Thymus (tissue), 11 donors: ENCODE results near the gene ABHD15. TPM values are rescaled to one million over a fixed set of nuclear protein-coding genes. Genes with fewer than 3 reads are reported as not detected.
A peak's percentile ranks its signal among the peaks of the same experiment; 100 is the strongest.

ENCODE experiments used
- DNase-seq, 9 donors: peaks; one replicate each; pipeline ENCODE4 v3.0.0-alpha.2; 2013; ENCODE audit warnings: low spot score in 9 of 9, low read depth in 6 of 9, missing footprints in 1 of 9
- H3K27ac ChIP-seq, 2 donors: one replicate each; pipeline ENCODE4 v1.5.1; 2013; ENCODE audit warnings: control low read depth in 1 of 2, low read depth in 1 of 2, low read length in 1 of 2, mild to moderate bottlenecking in 1 of 2, moderate library complexity in 1 of 2
- H3K27me3 ChIP-seq, 2 donors: one replicate each; pipeline ENCODE4 v1.5.1; 2013; ENCODE audit warnings: low read length in 1 of 2; ENCODE audit not compliant: control insufficient read depth in 2 of 2, insufficient read depth in 1 of 2
- H3K36me3 ChIP-seq, 2 donors: one replicate each; pipeline ENCODE4 v1.5.1; 2013; ENCODE audit warnings: low read length in 1 of 2, mild to moderate bottlenecking in 1 of 2, moderate library complexity in 1 of 2; ENCODE audit not compliant: control insufficient read depth in 2 of 2, insufficient read depth in 2 of 2
- H3K4me1 ChIP-seq, 2 donors: one replicate each; pipeline ENCODE4 v1.5.1; 2013; ENCODE audit warnings: low read length in 2 of 2; ENCODE audit not compliant: control insufficient read depth in 2 of 2, insufficient read depth in 2 of 2
- H3K4me3 ChIP-seq, 2 donors: one replicate each; pipeline ENCODE4 v1.5.1; 2013; ENCODE audit warnings: low read length in 2 of 2, control low read depth in 1 of 2, mild to moderate bottlenecking in 1 of 2
- H3K9me3 ChIP-seq, 2 donors: one replicate each; pipeline ENCODE4 v1.5.1; 2013; ENCODE audit warnings: low read length in 1 of 2, mild to moderate bottlenecking in 1 of 2; ENCODE audit not compliant: control insufficient read depth in 2 of 2, insufficient read depth in 1 of 2
- WGBS: extraction: QIAGEN DNeasy Blood & Tissue Kit; methylation state at CpG from one replicate; pipeline ENCODE4 v1.1.7; 2013; 5-methylcytosine and 5-hydroxymethylcytosine counted together
- polyA plus RNA-seq: library from polyadenylated mRNA; stranded (reverse); fragments of 200-250 nt; gene quantifications from one replicate; pipeline ENCODE4 v1.2.3, GENCODE V29; 2013
- total RNA-seq: library from RNA; stranded (reverse); fragments of 120-200 nt; gene quantifications from one replicate; pipeline ENCODE4 v1.2.4, GENCODE V29; 2013
- donor health status: healthy.

ABHD15 gene
- total and polyA plus RNA-seq, 2 donors = 3.4 to 7.8 TPM

DNA sequence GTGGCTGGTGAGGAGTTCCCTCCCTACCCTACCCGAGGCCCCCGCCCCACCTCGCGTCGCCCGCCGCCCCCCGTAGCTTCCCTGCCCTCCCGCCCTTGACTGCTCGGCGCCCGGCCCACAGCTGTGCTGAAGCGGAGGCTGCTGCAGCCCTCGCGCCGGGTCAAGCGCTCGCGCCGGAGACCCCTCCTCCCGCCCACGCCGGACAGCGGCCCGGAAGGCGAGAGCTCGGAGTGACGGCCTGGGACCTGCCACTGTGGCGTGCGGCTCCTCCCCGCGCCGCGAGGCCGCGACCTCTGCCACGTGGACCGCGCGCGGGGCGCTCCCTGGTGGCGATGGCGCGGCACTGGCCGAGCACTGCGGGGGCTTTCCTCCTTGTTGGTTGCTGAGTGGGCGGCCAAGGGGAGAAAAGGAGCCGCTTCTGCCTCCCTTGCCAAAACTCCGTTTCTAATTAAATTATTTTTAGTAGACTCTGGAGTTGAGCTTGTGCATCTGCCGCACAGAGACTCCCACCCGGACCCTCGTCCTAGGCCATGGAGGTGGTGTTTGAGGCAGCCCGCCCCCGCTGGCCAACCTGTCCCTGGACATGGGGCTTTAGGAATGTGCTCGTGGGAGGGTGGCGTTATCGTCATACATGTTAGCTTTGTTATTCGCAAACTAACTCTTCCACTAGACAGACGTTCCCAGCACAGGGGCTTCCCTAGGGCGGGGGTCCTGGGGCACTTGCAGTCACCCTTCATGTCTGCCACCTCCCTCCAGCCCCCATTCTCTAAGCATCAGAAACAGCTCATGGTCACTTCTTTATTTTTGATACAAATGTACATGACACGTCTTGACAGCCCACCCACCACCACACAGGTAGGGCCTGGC is 6.1 kb upstream of the ABHD15 start:
- 68% methylated on average over 62 of the region's 62 CpGs for WGBS
- H3K4me1 ChIP-seq = peaks cover 4 to 23% of the 10 kb centered on the region in 2 donors
- peaks cover 0 to 1% of the 10 kb centered on the region in 2 donors for H3K27me3 ChIP-seq
- DNase-seq = peak in 1 of 9 donors; percentile 76
- peaks cover 50 to 53% of the 10 kb centered on the region in 2 donors for H3K36me3 ChIP-seq
- no peak overlapping the region for H3K4me3 ChIP-seq
- H3K9me3 ChIP-seq = no peaks in the 10 kb centered on the region
- no peak overlapping the region for H3K27ac ChIP-seq

DNA sequence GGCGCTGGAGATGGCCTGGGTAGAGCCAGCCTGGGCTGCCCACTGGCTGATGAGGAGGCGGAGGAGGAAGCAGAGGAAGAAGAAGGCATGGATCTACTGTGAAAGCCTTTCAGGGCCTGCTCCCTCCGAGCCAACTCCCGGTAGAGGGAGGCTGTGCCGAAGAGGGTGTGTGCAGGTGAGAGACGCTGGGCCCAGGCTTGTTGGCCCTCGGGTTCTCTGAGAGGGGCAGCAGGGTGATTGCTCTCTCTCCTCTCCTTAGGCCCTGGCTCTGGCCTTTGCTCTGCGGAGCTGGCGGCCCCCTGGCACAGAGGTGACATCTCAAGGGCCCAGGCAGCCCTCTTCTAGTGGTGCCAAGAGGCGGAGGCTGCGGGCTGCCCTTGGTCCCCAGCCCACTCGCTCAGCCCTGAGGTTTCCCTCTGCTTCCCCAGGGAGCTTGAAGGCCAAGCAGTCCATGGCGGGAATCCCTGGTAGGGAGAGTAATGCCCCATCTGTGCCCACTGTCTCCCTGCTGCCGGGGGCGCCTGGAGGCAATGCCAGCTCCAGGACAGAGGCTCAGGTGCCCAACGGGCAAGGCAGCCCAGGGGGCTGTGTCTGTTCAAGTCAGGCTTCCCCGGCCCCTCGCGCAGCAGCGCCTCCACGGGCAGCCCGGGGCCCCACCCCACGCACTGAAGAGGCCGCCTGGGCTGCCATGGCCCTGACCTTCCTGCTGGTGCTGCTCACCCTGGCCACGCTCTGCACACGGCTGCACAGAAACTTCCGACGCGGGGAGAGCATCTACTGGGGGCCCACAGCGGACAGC is 5.2 kb upstream of the ABHD15 start:
- H3K36me3 ChIP-seq = peaks cover 42 to 44% of the 10 kb centered on the region in 2 donors
- no peak overlapping the region for H3K4me3 ChIP-seq
- DNase-seq = no peak

DNA sequence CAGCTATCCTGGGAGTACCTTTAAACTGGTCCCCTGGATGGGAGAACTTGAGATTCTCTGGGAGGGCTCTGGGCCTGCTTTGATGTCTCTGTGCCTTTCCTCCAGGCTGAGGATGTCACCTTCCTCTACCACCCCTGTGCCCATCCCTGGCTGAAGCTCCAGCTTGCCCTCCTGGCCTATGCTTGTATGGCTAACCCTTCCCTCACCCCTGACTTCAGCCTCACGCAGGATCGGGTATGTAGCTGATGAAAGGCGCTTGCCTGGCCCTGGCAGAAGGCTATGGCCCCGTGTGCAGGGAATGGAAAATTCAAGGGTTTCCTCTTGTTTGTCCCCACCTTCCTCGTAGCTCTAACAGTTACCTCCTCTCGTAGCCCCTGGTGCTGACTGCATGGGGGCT is 4.6 kb upstream of the ABHD15 start:
- no peak for DNase-seq
- H3K4me1 ChIP-seq = peaks cover 9 to 28% of the 10 kb centered on the region in 2 donors
- WGBS = 97% methylated on average over 6 of the region's 6 CpGs

More for the DNA sequence above, 5.2 kb upstream of the ABHD15 start:
- no peaks in the 10 kb centered on the region for H3K9me3 ChIP-seq
- H3K27me3 ChIP-seq = peaks cover 0 to 10% of the 10 kb centered on the region in 2 donors
- WGBS = 89% methylated on average over 30 of the region's 30 CpGs
- H3K27ac ChIP-seq = no peak overlapping the region
- peaks cover 8 to 28% of the 10 kb centered on the region in 2 donors for H3K4me1 ChIP-seq

DNA sequence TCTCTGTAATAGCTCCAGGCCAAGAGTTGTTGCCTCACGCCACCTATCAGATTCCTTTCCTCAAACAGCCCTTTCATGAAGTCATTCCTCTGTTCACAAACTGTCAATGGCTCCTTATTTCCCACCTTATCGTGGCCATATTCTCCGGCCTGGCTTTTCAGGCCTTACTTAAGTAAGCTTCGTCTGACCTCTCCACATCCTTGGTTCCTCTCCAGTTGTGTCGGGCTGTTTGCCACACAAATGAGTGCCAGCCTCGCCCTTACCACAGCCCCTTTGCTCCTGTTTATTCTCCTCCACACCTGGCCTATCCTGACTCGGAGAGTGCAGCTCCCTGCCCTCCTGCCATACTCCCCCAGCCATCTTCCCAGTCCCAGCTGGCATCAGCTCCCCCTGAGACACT is 3.7 kb upstream of the ABHD15 start:
- Histone ChIP-seq H3K9me3 (no peaks in the 10 kb centered on the region), H3K27me3 (peaks cover 12 to 24% of the 10 kb centered on the region in 2 donors), H3K27ac (no peak overlapping the region), H3K4me1 (peaks cover 18 to 38% of the 10 kb centered on the region in 2 donors), H3K4me3 (no peak overlapping the region), H3K36me3 (peaks cover 26 to 29% of the 10 kb centered on the region in 2 donors)
- DNase-seq = no peak
- 98% methylated on average over 7 of the region's 7 CpGs for WGBS

More for the DNA sequence above, 4.6 kb upstream of the ABHD15 start:
- Histone ChIP-seq H3K27me3 (peaks cover 3 to 15% of the 10 kb centered on the region in 2 donors), H3K4me3 (no peak overlapping the region), H3K36me3 (peaks cover 36 to 39% of the 10 kb centered on the region in 2 donors), H3K27ac (no peak overlapping the region), H3K9me3 (no peaks in the 10 kb centered on the region)

DNA sequence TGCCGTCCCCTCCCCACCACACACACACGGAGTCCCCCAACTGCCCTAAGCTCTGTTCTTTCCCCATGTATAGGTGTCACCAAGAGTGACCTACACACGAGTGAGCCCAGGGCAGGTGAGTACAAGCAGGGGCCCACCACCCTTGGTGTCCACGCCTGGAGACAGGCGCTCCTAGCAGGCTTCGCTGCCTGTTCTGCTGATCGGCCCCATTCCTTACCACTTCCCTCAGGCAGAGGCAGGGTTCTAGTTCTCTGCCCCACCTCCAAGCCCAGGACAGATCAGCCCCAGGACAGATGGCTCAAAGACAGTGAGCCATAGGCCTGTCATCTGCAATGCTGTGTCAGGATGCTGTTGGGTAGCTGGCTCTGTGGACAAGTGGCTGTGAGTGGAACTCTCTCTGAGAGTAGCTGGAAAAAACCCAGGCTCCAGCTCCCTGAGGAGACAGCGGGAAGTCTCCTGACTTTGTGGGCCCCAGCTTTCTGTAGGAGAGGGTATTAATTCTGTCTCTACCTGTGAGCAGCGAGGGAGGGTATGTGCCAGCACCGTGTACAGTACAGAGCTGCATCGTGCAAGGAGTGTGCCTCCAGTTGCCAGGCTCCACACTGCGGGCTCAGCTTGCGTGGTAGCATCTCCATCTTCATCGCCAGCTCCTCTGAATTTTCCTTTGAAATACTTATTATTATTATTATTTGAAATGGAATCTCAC is 2.6 kb upstream of the ABHD15 start:
- Histone ChIP-seq H3K9me3 (no peaks in the 10 kb centered on the region), H3K4me1 (peaks cover 18 to 43% of the 10 kb centered on the region in 2 donors), H3K27ac (no peak overlapping the region), H3K27me3 (peaks cover 12 to 35% of the 10 kb centered on the region in 2 donors), H3K36me3 (peaks cover 16 to 18% of the 10 kb centered on the region in 2 donors), H3K4me3 (peak overlapping the region; percentile 55 to 74)
- DNase-seq = no peak
- 69% methylated on average over 14 of the region's 14 CpGs for WGBS

DNA sequence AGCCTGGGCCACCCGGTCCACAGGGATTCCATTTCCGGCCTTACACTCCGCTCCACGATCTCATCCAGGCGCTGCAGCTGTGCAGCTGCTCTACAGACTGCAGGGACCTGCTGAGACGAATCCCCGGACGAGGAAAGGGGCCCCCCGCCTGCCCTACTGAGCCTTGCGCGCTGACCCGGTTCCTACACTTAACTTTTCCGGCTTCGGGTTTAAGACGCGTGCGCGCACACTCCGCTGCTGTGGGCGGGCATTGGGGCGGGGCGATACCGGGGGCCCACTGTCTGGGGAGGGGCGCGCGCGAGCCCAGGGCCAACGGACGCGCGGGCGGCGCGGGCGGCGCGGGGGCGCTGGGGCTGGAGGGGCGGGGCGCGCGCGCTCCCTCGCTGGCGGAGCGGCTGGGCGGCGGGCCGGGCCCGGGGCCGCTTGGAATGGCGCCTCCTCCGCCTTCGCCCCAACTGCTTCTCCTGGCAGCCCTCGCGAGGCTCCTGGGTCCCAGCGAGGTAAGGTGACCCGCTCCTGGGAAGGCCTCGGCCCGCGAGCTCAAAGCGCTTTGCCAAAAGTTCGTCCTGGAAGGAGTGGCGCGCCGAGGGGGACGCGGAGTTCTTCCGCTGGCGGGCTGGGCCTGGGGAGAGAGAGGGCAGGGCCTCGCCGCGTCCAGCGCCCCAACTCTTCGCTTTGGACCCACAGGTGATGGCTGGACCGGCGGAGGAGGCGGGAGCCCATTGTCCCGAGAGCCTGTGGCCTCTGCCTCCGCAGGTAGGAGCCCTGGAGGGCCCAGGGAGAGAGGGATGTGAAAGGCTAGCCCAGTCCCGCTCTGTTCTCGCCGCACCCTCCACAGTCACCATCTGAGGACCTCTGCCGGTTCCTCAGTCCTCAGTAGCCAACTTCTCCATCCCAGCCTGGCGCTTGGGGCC is 1.8 kb upstream of the ABHD15 start, which contains the start of gene TP53I13:
TSS of gene TP53I13 (plus strand) at position 371 of the 914 bp plus-strand sequence. CDS start at position 429, 58 bp downstream.
- Histone ChIP-seq H3K9me3 (no peaks in the 10 kb centered on the region), H3K4me1 (peaks cover 18 to 50% of the 10 kb centered on the region in 2 donors), H3K27ac (peak within 1 kb of the TSS; percentile 78 to 90), H3K27me3 (peaks cover 12 to 35% of the 10 kb centered on the region in 2 donors), H3K4me3 (peak within 1 kb of the TSS; percentile 55 to 74), H3K36me3 (peaks cover 8 to 10% of the 10 kb centered on the region in 2 donors)
- peak; percentile 69 to 95 (median 87) for DNase-seq
- WGBS = under 1% methylated on average over 85 of the region's 85 CpGs

DNA sequence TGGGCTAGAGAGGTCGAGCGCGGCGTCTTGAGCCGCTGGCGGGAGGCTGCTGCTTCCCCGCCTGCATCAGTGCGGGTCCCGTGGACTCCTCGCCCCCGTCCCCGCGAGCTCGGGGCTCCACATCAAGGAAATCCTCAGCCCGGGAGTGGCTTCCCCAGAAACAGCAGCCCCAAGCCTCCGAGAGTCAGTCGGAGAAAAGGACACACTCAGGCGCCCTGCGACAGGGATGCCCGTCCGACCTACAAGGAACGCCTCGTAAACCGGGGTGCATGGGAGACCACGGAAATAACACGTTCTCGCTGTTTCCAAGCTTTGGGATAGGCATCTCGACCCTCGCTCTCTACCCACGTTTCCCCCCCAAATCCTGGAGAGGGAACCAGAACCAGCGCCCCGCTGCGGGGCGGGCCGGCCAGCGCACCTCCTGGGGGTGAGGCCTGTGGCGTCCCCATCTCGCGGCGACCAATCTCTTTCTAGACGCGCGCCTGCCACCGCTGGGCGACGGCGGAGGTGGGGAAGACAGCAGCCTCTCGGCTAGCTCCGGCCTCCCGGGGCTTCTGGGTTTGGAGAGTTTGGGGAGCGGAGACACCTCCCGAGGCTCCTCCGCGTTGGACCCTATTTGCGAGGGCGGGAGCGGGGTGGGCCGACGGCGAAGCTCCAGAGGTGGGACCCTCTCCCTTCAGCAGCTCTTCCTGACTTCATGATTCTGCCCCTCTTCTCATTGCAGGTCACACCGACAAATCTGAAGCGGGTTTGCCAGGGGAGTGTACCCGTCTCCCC is 905 bp upstream of the ABHD15 start:
- Histone ChIP-seq H3K9me3 (no peaks in the 10 kb centered on the region), H3K27ac (peak overlapping the region; percentile 74 to 90), H3K36me3 (peaks cover 2 to 6% of the 10 kb centered on the region in 2 donors), H3K4me3 (peak overlapping the region; percentile 55 to 74), H3K27me3 (peaks cover 12 to 35% of the 10 kb centered on the region in 2 donors), H3K4me1 (peaks cover 18 to 45% of the 10 kb centered on the region in 2 donors)
- DNase-seq = peak in 2 of 9 donors; percentile 48 to 77
- under 1% methylated on average over 63 of the region's 63 CpGs for WGBS
